ENCODE measurements around the gene ASB7. TPM values are rescaled to one million over a fixed set of nuclear protein-coding genes. Genes with fewer than 3 reads are reported as not detected.

Gene ASB7
- total and polyA plus RNA-seq, 4 donors: 3.3 to 18.3 (median 10.9) TPM

- Histone ChIP-seq H3K4me1 (ENCODE audit: control insufficient read depth in 5 of 5, insufficient read depth in 5 of 5, low read length in 5 of 5) (peaks cover 0 to 4% (median 0%) of the 10 kb centered on the region in 5 donors), H3K27me3 (ENCODE audit: control insufficient read depth in 3 of 3, insufficient read depth in 3 of 3, low read length in 2 of 3) (no peaks in the 10 kb centered on the region), H3K9me3 (ENCODE audit: control insufficient read depth in 4 of 4, insufficient read depth in 3 of 4, low read length in 3 of 4) (no peaks in the 10 kb centered on the region), H3K36me3 (ENCODE audit: control insufficient read depth in 4 of 4, insufficient read depth in 4 of 4, low read length in 4 of 4) (no peaks in the 10 kb centered on the region), H3K9ac (ENCODE audit: insufficient read depth in 1 of 2, low read length in 2 of 2) (no peak overlapping the region), H3K27ac (ENCODE audit: low read depth in 1 of 2, low read length in 1 of 2) (no peak overlapping the region), H3K4me3 (no peak overlapping the region)
- no peak for TF ChIP-seq CTCF (IDR thresholded peaks at IDR 0.05; ENCODE audit: control extremely low read depth, extremely low read depth)
- ATAC-seq (ENCODE audit: insufficient read depth, low FRiP score) (no peak), DNase-seq (no peak)
- 84 to 85% methylated on average over 11 of the region's 11 CpGs for WGBS, 2 donors
Observed at GRCh38 chr15:100638177-100638730, 35.9 kb downstream of the ASB7 start.

- Histone ChIP-seq H3K4me3 (no peak overlapping the region), H3K27me3 (ENCODE audit: control insufficient read depth in 3 of 3, insufficient read depth in 3 of 3, low read length in 2 of 3) (no peaks in the 10 kb centered on the region), H3K36me3 (ENCODE audit: control insufficient read depth in 4 of 4, insufficient read depth in 4 of 4, low read length in 4 of 4) (no peaks in the 10 kb centered on the region), H3K9me3 (ENCODE audit: control insufficient read depth in 4 of 4, insufficient read depth in 3 of 4, low read length in 3 of 4) (no peaks in the 10 kb centered on the region), H3K27ac (ENCODE audit: low read depth in 1 of 2, low read length in 1 of 2) (no peak overlapping the region), H3K4me1 (ENCODE audit: control insufficient read depth in 5 of 5, insufficient read depth in 5 of 5, low read length in 5 of 5) (peaks cover 0 to 5% (median 0%) of the 10 kb centered on the region in 5 donors), H3K9ac (ENCODE audit: insufficient read depth in 1 of 2, low read length in 2 of 2) (no peak overlapping the region)
- DNase-seq (no peak), ATAC-seq (ENCODE audit: insufficient read depth, low FRiP score) (no peak)
- no peak for TF ChIP-seq CTCF (IDR thresholded peaks at IDR 0.05; ENCODE audit: control extremely low read depth, extremely low read depth)
- WGBS, 2 donors: 62 to 80% methylated on average over 9 of the region's 9 CpGs
Observed at GRCh38 chr15:100642213-100642949, 40.0 kb downstream of the ASB7 start.

GRCh38 chr15:100642950-100643338 is 40.6 kb downstream of the ASB7 start:
- no peak for DNase-seq
- peaks cover 0 to 5% (median 1%) of the 10 kb centered on the region in 5 donors for H3K4me1 ChIP-seq (ENCODE audit: control insufficient read depth in 5 of 5, insufficient read depth in 5 of 5, low read length in 5 of 5)
- no peak overlapping the region for H3K9ac ChIP-seq (ENCODE audit: insufficient read depth in 1 of 2, low read length in 2 of 2)
- 73 to 96% methylated on average over 4 of the region's 4 CpGs for WGBS, 2 donors
- TF ChIP-seq CTCF (IDR thresholded peaks at IDR 0.05; ENCODE audit: control extremely low read depth, extremely low read depth): no peak
- no peaks in the 10 kb centered on the region for H3K27me3 ChIP-seq (ENCODE audit: control insufficient read depth in 3 of 3, insufficient read depth in 3 of 3, low read length in 2 of 3)
- H3K36me3 ChIP-seq (ENCODE audit: control insufficient read depth in 4 of 4, insufficient read depth in 4 of 4, low read length in 4 of 4): peaks cover 0 to 2% (median 0%) of the 10 kb centered on the region in 4 donors
- ATAC-seq (ENCODE audit: insufficient read depth, low FRiP score): no peak
- no peaks in the 10 kb centered on the region for H3K9me3 ChIP-seq (ENCODE audit: control insufficient read depth in 4 of 4, insufficient read depth in 3 of 4, low read length in 3 of 4)
- H3K27ac ChIP-seq (ENCODE audit: low read depth in 1 of 2, low read length in 1 of 2): no peak overlapping the region
- H3K4me3 ChIP-seq: no peak overlapping the region
